HG03064 (cell line): ENCODE measurements around the gene RXRA.

Source experiments
- ATAC-seq: cut with Tn5 transposase; IDR thresholded peaks from one replicate; pipeline ENCODE4 v1.9.1; 2021; ENCODE audit warnings: low read depth; ENCODE audit not compliant: unreplicated experiment

The RXRA gene

GRCh38 chr9:134408389-134408788 lies 82.1 kb downstream of the RXRA start:
- ATAC-seq = no peak

GRCh38 chr9:134408939-134409737 lies 82.9 kb downstream of the RXRA start:
- no peak for ATAC-seq

- no peak for ATAC-seq
These were observed 84.0 kb downstream of the RXRA start for GRCh38 chr9:134410071-134410834.

- no peak for ATAC-seq
These were observed 84.6 kb downstream of the RXRA start for GRCh38 chr9:134410835-134411217.

GRCh38 chr9:134411440-134412297 lies 85.4 kb downstream of the RXRA start:
- no peak for ATAC-seq

GRCh38 chr9:134412298-134412711 lies 86.0 kb downstream of the RXRA start:
- no peak for ATAC-seq

GRCh38 chr9:134413112-134413715 lies 87.0 kb downstream of the RXRA start:
- no peak for ATAC-seq

GRCh38 chr9:134413890-134414623 lies 87.8 kb downstream of the RXRA start:
- ATAC-seq = no peak

- ATAC-seq = no peak
These were observed 88.7 kb downstream of the RXRA start for GRCh38 chr9:134414900-134415425.

- ATAC-seq = no peak
These were observed 90.2 kb downstream of the RXRA start for GRCh38 chr9:134416385-134417015.

GRCh38 chr9:134418354-134418753 lies 92.1 kb downstream of the RXRA start:
- no peak for ATAC-seq

GRCh38 chr9:134419000-134419683 lies 92.9 kb downstream of the RXRA start:
- ATAC-seq = no peak

- ATAC-seq = no peak
These were observed 93.4 kb downstream of the RXRA start for GRCh38 chr9:134419684-134420076.

- no peak for ATAC-seq
These were observed 94.1 kb downstream of the RXRA start for GRCh38 chr9:134420281-134420845.

GRCh38 chr9:134420974-134421432 lies 94.7 kb downstream of the RXRA start:
- no peak for ATAC-seq

GRCh38 chr9:134421888-134422287 lies 95.6 kb downstream of the RXRA start:
- ATAC-seq = no peak

- ATAC-seq = no peak
These were observed 96.2 kb downstream of the RXRA start for GRCh38 chr9:134422301-134423090.
